Hematopoietic multipotent progenitor cell treated with erythropoietin and hydrocortisone succinate and interleukin-3 and kit ligand, for 6 days (in vitro differentiated cells): ENCODE measurements around the gene MAPRE3.
"Not testable (repeated sequence)": the region's sequence is repeated elsewhere in the genome, so short reads cannot be mapped to it uniquely, and the experiment has no call there.

Experiments used
- DNase-seq: peaks from one replicate; pipeline ENCODE4 v3.0.0-alpha.2; 2015

Gene MAPRE3

DNA sequence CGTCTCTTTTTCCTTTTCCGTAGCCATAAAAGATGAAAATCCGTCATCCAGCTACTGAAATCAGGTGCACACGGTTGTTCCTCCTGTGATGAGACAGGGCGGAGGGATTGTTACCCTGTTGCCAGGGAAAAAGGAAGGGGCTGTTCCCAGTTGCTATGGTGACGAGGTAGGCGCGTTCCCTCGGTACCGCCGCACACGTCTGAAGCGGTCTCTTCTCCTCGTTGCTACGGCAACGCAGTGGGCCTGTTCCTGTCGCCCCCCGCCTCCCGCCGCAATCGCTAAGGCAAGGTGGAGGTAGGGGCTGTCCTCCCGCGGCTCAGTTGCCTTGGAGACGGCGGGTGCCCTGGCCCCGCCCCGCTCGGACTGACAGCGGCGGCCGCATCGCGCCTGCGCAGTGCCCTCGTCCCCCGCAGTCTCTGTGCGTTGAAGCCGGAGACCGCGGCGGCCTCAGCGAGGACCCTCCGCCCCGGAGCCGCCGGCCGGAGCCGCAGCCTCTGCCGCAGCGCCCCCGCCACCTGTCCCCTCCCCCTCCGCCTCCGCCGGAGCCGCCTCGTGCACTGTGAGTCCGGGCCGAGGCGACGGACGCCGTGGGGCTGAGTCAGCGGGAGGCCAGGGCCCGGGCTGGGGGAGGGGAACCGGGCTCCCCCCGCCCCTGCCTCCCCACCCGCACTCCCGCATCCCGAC, at the start of gene MAPRE3:
Gene MAPRE3, plus strand, starts transcription at position 394 of the 684 bp plus-strand sequence. CDS start 51,582 bp downstream, outside the sequence.
- DNase-seq, result peak; percentile 77

GRCh38 chr2:26921323-26921722, 49.1 kb upstream of the MAPRE3 start:
- DNase-seq, result no peak

GRCh38 chr2:26922405-26923188, 47.8 kb upstream of the MAPRE3 start:
- DNase-seq, result peak; percentile 72

DNA sequence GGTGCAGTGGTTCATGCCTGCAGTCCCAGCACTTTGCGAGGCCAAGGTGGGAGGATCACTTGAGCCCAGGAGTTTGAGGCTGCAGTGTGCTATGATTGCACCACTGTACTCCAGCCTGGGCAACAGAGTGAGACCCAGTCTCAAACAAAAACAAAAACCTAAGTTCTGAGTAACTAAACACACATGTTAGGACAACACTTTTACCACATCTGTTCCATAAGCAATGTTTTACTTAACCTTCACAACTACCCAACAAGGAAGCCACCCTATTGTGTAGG, 47.3 kb upstream of the MAPRE3 start:
- DNase-seq, result not testable (repeated sequence)

DNA sequence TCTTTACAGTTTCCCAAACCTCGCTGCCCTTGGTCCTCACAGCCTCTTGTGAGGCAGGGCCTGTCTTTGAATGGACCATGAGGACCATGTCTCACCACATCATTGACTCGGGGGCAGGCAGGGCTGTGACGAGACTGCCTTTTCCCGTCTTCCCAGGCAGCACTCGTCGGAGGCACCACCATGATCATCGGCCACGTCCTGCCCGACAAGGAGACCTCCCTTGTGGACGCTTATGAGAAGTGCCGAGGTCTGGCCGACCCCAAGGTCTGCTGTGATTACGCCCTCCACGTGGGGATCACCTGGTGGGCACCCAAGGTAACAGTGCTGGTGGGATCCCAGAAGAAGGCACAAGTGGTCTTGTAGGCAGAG, 45.7 kb upstream of the MAPRE3 start:
- DNase-seq, result no peak

DNA sequence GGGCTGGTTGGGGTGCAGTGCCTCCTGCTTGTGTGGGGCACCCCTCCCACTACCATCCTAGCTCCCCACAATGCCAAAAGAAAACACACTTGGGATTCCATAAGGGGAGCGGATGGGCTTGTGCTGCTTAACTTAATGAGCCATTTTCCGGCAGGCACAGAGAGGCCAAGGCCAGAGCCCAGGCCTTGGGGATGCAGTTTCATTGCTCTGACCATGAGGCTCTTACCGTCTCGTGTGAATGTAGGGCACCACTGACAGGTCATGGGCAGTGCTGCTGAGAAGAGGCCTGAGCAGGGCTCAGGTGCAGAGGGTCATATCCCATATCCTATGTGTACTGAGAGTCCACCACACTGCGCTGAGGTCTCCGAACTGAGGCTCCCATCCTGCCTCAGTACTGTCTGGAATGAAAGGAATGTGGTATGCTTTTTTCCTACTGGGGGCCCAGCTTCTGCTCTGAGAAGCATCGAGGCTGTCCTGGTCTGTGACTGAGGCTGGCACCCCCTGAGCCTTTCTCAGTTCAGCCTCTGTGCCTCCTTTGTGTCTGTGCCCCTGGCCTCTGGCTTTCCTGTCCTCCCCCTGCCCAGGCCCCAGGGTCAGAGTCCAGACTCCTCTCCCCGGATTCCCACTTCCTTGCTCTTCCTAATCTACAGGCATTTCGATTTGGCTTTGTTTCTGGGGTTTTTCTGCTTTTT, 45.2 kb upstream of the MAPRE3 start:
- no peak for DNase-seq

DNA sequence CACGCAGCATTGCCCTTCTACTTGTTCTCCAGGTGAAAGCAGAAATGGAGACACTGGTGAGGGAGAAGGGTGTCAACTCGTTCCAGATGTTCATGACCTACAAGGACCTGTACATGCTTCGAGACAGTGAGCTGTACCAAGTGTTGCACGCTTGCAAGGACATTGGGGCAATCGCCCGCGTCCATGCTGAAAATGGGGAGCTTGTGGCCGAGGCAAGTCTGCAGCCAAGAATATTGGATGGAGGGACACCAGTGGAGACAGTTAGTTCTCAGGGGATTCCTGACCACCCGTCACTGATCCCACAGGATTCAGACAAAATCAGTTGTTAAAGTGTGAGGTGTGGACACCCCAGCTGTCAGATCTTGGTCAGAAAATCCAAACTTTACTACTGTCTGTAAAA, 43.2 kb upstream of the MAPRE3 start:
- no peak for DNase-seq

GRCh38 chr2:26932974-26933373, 37.5 kb upstream of the MAPRE3 start:
- no peak for DNase-seq

GRCh38 chr2:26933431-26934334, 36.8 kb upstream of the MAPRE3 start:
- DNase-seq, result no peak

- DNase-seq, result no peak
Measured at GRCh38 chr2:26934335-26934724, 36.1 kb upstream of the MAPRE3 start.

DNA sequence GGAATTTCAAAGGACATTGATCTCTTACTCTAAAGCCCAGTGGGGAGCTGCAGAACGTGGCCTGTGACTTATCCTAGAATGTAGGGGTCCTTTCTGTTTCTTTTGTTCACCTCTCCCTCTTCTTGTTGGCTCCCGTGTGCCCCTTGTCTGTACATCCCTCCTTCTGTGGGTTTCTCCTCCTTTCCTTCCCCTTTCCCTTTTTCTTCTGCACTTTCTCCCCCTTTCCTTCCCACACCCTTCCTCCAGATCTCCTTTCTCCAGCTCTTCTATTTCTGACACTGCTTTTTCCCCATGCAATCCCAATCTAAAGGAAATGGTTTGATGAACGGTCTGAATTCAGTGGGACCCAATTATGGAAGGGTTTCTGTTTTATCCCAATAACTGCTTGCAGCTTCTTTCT, 35.5 kb upstream of the MAPRE3 start:
- no peak for DNase-seq

GRCh38 chr2:26936855-26937254, 33.6 kb upstream of the MAPRE3 start:
- DNase-seq, result no peak

- DNase-seq, result peak; percentile 12
Measured at GRCh38 chr2:26938399-26939118, 31.9 kb upstream of the MAPRE3 start.

DNA sequence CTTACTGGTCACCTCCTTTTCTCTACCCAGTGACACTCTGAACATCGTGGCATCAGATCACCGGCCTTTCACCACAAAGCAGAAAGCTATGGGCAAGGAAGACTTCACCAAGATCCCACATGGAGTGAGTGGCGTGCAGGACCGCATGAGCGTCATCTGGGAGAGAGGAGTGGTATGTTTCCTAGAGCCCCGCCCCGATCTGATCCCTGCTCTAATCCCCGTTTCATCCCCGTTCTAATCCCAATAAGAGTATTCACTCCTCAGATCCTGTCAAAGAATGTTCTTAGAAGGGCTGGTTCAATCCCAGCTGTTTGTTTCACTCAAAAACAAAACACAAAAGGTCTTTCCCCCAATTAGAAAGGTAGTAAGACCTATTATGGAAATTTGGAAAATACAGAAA, 30.4 kb upstream of the MAPRE3 start:
- DNase-seq, result no peak

DNA sequence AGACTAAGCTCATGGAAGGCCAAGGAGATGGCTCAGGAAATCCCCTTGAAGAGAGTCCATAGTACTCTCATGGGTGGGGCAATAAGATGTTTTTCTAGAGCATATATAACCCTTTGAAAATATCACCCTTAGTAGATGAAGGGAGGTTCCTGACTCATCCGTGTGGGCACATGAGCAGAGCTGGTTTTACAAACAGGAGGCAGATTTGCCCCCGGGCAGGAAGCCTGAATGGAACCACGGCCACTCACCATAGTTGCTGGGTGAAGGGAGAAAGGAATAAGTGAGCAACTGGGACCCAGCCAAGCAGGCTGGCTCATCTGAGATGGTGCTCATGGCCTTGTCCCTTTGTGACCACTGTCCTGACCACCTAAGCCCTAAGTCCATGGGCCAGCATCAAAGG, 29.0 kb upstream of the MAPRE3 start:
- DNase-seq, result no peak

DNA sequence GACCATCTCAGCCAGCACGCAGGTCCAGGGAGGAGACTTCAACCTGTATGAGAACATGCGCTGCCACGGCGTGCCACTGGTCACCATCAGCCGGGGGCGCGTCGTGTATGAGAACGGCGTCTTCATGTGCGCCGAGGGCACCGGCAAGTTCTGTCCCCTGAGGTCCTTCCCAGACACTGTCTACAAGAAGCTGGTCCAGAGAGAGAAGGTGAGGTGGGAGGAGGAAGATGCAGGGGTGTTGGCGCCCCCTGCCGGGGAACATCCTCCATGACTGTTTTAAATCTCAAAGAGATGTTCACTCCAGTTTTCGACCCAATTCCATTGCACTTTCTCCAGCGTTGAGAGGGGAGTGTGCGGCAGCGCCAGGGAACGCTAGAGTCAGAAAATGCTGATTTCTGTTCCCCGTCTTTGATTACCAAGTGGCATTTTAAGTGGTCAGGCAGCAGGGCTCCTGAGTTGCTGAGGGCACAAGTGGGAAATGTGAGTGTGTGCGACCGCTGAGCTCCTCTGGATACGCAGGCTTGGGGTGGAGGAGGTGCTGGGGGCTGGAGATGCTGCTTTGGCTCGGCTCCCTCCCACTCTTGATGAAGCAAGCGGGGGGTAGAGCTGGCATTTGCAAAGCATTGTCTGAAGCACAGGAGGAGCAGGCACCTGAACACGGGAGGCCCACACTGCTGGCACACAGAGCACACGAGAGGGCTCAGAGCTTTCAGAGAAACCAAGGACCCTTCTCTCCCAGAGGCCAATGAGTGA, 27.7 kb upstream of the MAPRE3 start:
- peak; percentile 72 for DNase-seq

DNA sequence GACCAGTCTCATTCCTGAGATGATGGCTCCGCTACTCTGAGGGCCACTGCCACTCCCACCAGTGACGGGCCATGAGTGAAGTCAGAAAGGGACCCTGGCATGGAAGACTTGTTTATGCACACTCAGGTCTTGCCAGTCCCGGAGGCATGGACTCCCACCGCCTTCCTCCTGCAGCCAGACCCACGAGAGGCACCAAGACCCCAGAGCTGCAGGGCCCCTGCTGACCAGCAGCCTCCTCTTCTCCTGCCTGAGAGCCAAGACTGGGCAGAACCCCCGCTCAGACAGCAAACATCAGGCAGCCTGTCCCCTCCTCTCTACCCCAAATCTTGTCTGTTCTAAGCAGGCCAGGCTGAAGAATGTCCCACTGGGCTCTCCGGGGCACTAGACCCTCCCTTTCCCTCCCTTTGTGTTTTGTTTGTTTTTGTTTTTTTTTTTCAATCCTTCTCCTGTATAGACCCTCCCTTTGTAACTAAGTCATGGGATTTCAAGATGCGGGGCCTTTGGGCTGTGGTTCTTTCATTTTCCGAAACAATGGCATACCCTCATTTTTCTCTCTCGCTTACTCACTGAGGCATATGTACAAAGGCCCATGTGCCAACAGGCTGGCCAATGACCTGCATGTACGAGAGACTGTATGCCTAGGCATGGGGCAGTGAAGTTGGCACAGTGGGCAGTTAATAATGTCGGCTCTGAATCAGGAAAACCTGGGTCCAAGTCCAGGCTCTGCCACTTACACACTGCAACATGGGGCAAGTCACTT, 24.3 kb upstream of the MAPRE3 start:
- DNase-seq, result no peak

DNA sequence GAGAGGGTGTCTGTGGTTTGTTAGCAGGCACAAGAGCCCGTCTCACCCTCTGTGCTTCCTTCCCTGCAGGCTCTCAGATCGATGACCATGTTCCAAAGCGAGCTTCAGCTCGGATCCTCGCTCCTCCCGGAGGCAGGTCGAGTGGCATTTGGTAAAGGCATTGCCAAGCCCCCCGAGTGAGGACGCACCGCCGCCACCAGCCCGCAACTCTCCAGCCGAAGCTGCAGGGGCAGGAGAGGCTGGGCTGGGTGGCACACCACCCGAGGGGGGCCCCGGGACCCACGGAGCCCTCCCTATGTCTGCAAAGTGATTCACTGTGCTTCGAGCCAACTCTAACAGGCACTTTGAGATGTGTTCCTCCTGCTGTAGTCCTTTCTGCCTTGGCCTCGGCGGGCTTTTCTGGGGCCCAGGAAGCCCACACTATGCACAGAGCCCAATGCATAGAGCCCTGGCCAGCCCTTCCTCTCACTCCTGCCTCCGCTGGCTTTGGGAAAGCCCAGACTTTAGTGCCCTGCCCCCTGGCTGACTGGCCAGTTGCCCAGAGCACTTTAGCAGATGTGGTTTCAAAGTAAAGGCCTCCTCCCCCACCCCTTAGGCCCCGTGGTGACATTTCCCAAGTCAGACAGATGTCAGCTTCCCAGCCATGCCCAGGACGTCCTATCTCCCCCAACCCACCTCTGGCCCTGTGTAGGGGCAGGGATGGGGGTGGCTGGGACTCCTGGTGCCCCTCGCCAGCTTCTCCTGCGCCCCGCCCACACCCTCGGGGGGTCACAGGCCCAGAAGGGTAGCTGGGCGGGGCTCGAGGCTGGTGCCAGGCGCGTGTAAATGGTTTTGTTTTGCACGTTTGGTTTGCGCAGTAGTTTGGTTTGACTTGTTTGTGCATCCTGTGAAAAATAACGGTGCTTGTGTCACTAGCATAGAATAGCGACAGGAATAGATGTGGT, 23.3 kb upstream of the MAPRE3 start:
- peak; percentile 39 for DNase-seq

DNA sequence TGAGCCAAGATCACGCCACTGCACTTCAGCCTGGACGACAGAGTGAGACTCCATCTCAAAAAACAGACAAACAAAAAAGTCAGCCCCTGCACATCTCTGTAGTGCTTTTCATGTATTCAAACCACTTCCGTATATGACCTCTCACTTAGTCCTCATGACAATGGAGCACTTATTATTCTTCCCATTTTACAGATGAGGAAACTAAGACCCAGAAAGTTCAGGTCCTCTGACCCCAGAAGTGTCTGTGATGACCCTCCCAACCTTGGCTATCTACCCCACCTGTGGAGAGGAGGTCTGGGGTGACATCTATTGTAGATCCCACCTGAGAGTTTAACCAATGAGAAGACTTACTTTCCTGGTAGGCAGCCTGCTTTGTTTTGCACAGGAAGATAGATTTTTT, 21.6 kb upstream of the MAPRE3 start:
- DNase-seq, result no peak

DNA sequence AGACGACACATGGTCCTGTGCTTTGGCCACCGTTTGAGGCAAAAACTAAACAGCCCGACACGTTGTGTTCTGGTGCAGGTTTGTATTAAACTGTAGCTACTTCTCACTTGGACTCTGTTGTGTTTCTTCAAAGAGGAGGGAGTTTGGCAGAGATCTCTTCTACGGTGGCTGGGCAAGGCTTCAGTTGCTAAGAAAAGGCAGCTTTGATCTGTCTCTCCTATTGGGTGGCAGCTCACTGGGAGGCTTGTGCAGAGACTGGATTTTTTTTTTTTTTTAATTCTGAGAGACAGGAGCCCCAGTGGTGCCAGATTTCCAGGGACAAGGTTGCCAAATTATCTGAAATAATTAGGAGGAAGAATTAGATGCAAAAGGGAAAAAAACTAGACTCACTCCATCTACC, 20.2 kb upstream of the MAPRE3 start:
- no peak for DNase-seq
